Neural progenitor cell (in vitro differentiated cells): Measurements from ENCODE around the gene TMEM184A. TPM values are rescaled to one million over a fixed set of nuclear protein-coding genes. Genes with fewer than 3 reads are reported as not detected.

ENCODE experiments used
- DNase-seq: peaks from one replicate; pipeline ENCODE4 v3.0.0-alpha.2; 2016; ENCODE audit warnings: low spot score
- H2AFZ ChIP-seq: fragments of 200-600 bp; sonication (generic); replicated peaks from 2 replicates; pipeline ENCODE4 v1.6.1; 2016; ENCODE audit warnings: antibody characterized with exemption
- H3F3A ChIP-seq: fragments of 200-600 bp; sonication (generic); 2 replicates; pipeline ENCODE4 v1.6.1; 2016; ENCODE audit warnings: antibody characterized with exemption, low read depth
- H3K27ac ChIP-seq: fragments of 200-600 bp; sonication (generic); 2 replicates; pipeline ENCODE4 v1.5.1; 2016; ENCODE audit warnings: mild to moderate bottlenecking
- H3K27me3 ChIP-seq: fragments of 200-600 bp; sonication (generic); 2 replicates; pipeline ENCODE4 v1.6.1; 2016; ENCODE audit warnings: mild to moderate bottlenecking, moderate library complexity
- H3K36me3 ChIP-seq: fragments of 200-600 bp; sonication (generic); 2 replicates; pipeline ENCODE4 v1.5.1; 2016
- H3K4me1 ChIP-seq: fragments of 200-600 bp; sonication (generic); 2 replicates; pipeline ENCODE4 v1.6.1; 2016; ENCODE audit warnings: mixed run types
- H3K4me2 ChIP-seq: fragments of 200-600 bp; sonication (generic); 2 replicates; pipeline ENCODE4 v1.6.1; 2016
- H3K4me3 ChIP-seq: fragments of 200-600 bp; sonication (generic); 2 replicates; pipeline ENCODE4 v1.5.1; 2016
- H3K79me2 ChIP-seq: fragments of 200-600 bp; sonication (generic); 2 replicates; pipeline ENCODE4 v1.6.1; 2016; ENCODE audit warnings: low read depth
- H3K9ac ChIP-seq: fragments of 200-600 bp; sonication (generic); 2 replicates; pipeline ENCODE4 v1.6.1; 2016
- H3K9me3 ChIP-seq: fragments of 200-600 bp; sonication (generic); 2 replicates; pipeline ENCODE4 v1.5.1; 2016; ENCODE audit warnings: low read depth
- H4K20me1 ChIP-seq: fragments of 200-600 bp; sonication (generic); 2 replicates; pipeline ENCODE4 v1.6.1; 2016; ENCODE audit warnings: low read depth
- H3K27ac Mint-ChIP-seq: 3 replicates; pipeline ENCODE4 v1.8.0; 2021; ENCODE audit warnings: mixed read lengths
- H3K27me3 Mint-ChIP-seq: 2 replicates; pipeline ENCODE4 v1.8.0; 2022; ENCODE audit warnings: low read depth, mild to moderate bottlenecking, inconsistent platforms, moderate library complexity, mixed read lengths; ENCODE audit not compliant: insufficient read depth
- H3K36me3 Mint-ChIP-seq: 3 replicates; pipeline ENCODE4 v1.8.0; 2021; ENCODE audit warnings: mixed read lengths
- H3K4me1 Mint-ChIP-seq: 3 replicates; pipeline ENCODE4 v1.8.0; 2021; ENCODE audit warnings: mixed read lengths
- H3K4me3 Mint-ChIP-seq: 3 replicates; pipeline ENCODE4 v1.8.0; 2021; ENCODE audit warnings: mild to moderate bottlenecking, moderate library complexity, mixed read lengths
- H3K9me3 Mint-ChIP-seq: 3 replicates; pipeline ENCODE4 v1.8.0; 2020; ENCODE audit warnings: mixed read lengths
- CTCF ChIP-seq: fragments of 200-600 bp; sonication (generic); IDR thresholded peaks from 2 replicates; pipeline ENCODE4 v1.5.1; 2017; ENCODE audit warnings: antibody characterized with exemption, mild to moderate bottlenecking
- EZH2 ChIP-seq: fragments of 200-600 bp; sonication (generic); IDR thresholded peaks from 2 replicates; pipeline ENCODE4 v1.6.1; 2017; ENCODE audit warnings: antibody characterized with exemption, mild to moderate bottlenecking, moderate library complexity
- EZH2phosphoT487 ChIP-seq: fragments of 200-600 bp; sonication (generic); IDR thresholded peaks from 2 replicates; pipeline ENCODE4 v1.6.1; 2017; ENCODE audit warnings: antibody characterized with exemption
- total RNA-seq: library from RNA; depleted of rRNA; stranded (reverse); fragments of >200 nt; gene quantifications from 2 replicates; pipeline ENCODE4 v1.2.3, GENCODE V29; 2015; ENCODE audit warnings: low replicate concordance

The TMEM184A gene
- total RNA-seq, 1 donor from 2014 or later: 0.17 TPM

- Mint-ChIP-seq H3K4me3 (no peak overlapping the region), H3K9me3 (no peaks in the 10 kb centered on the region), H3K27me3 (no peaks in the 10 kb centered on the region), H3K36me3 (peaks cover 10% of the 10 kb centered on the region), H3K4me1 (peaks cover 16% of the 10 kb centered on the region), H3K27ac (no peak overlapping the region)
- H3K27me3 ChIP-seq: no peaks in the 10 kb centered on the region
- no peak overlapping the region for H2AFZ ChIP-seq
- peaks cover 6% of the 10 kb centered on the region for H3K4me1 ChIP-seq
- H3K9ac ChIP-seq: no peak overlapping the region
- H3K4me3 ChIP-seq: no peak overlapping the region
- peaks cover 18% of the 10 kb centered on the region for H4K20me1 ChIP-seq
- no peak overlapping the region for H3K27ac ChIP-seq
- H3K9me3 ChIP-seq: no peaks in the 10 kb centered on the region
- DNase-seq: no peak
- no peak overlapping the region for H3K4me2 ChIP-seq
- peaks cover 29% of the 10 kb centered on the region for H3K79me2 ChIP-seq
- TF ChIP-seq EZH2 (no peak), EZH2phosphoT487 (no peak)
- H3K36me3 ChIP-seq: no peaks in the 10 kb centered on the region
- H3F3A ChIP-seq: no peaks in the 10 kb centered on the region
Observed at GRCh38 chr7:1498370-1499305, 57.4 kb downstream of the TMEM184A start.

- Mint-ChIP-seq H3K36me3 (peaks cover 11% of the 10 kb centered on the region), H3K27ac (no peak overlapping the region), H3K9me3 (no peaks in the 10 kb centered on the region), H3K27me3 (no peaks in the 10 kb centered on the region), H3K4me3 (no peak overlapping the region), H3K4me1 (peaks cover 7% of the 10 kb centered on the region)
- Histone ChIP-seq H3K9ac (no peak overlapping the region), H3K9me3 (no peaks in the 10 kb centered on the region), H3K4me2 (no peak overlapping the region), H3K36me3 (no peaks in the 10 kb centered on the region), H3K27me3 (no peaks in the 10 kb centered on the region), H3F3A (no peaks in the 10 kb centered on the region), H2AFZ (no peak overlapping the region), H3K79me2 (peaks cover 16% of the 10 kb centered on the region), H4K20me1 (peaks cover 8% of the 10 kb centered on the region), H3K4me1 (no peaks in the 10 kb centered on the region), H3K27ac (no peak overlapping the region), H3K4me3 (no peak overlapping the region)
- TF ChIP-seq CTCF: no peak
- no peak for TF ChIP-seq EZH2
- TF ChIP-seq EZH2phosphoT487: no peak
- DNase-seq: no peak
Observed at GRCh38 chr7:1497293-1497927, 58.6 kb downstream of the TMEM184A start.

GRCh38 chr7:1496531-1497292 is 59.3 kb downstream of the TMEM184A start:
- H3K9me3 ChIP-seq: no peaks in the 10 kb centered on the region
- DNase-seq: no peak
- no peaks in the 10 kb centered on the region for H3K27me3 Mint-ChIP-seq
- no peak overlapping the region for H3K4me3 Mint-ChIP-seq
- H3K36me3 Mint-ChIP-seq: peaks cover 7% of the 10 kb centered on the region
- peaks cover 4% of the 10 kb centered on the region for H4K20me1 ChIP-seq
- H3K4me3 ChIP-seq: no peak overlapping the region
- no peak overlapping the region for H2AFZ ChIP-seq
- H3K4me1 ChIP-seq: no peaks in the 10 kb centered on the region
- no peak overlapping the region for H3K27ac Mint-ChIP-seq
- TF ChIP-seq EZH2 (no peak), CTCF (no peak), EZH2phosphoT487 (no peak)
- no peaks in the 10 kb centered on the region for H3K27me3 ChIP-seq
- no peaks in the 10 kb centered on the region for H3F3A ChIP-seq
- no peak overlapping the region for H3K4me2 ChIP-seq
- no peak overlapping the region for H3K27ac ChIP-seq
- no peaks in the 10 kb centered on the region for H3K36me3 ChIP-seq
- no peaks in the 10 kb centered on the region for H3K9me3 Mint-ChIP-seq
- no peak overlapping the region for H3K9ac ChIP-seq
- H3K4me1 Mint-ChIP-seq: no peaks in the 10 kb centered on the region
- H3K79me2 ChIP-seq: peaks cover 9% of the 10 kb centered on the region
